H9 (cell line): ENCODE data around the gene ZNF562. TPM values are rescaled to one million over a fixed set of nuclear protein-coding genes. Genes with fewer than 3 reads are reported as not detected.

Experiments
- DNase-seq: peaks from one replicate; pipeline ENCODE4 v3.0.0-alpha.2; 2017
- H2AFZ ChIP-seq: one replicate; pipeline ENCODE4 v1.6.1; 2013; ENCODE audit warnings: mild to moderate bottlenecking, low read length, control low read depth, moderate library complexity
- H2AK5ac ChIP-seq: 2 replicates; pipeline ENCODE4 v1.6.1; 2013; ENCODE audit warnings: low read length, control low read depth, mixed read lengths; ENCODE audit not compliant: insufficient read length
- H2BK120ac ChIP-seq: one replicate; pipeline ENCODE4 v1.6.1; 2013; ENCODE audit warnings: low read depth, mild to moderate bottlenecking, low read length, control low read depth, inconsistent platforms; ENCODE audit not compliant: poor library complexity, severe bottlenecking
- H2BK12ac ChIP-seq: 2 replicates; pipeline ENCODE4 v1.6.1; 2013; ENCODE audit warnings: low read length, control low read depth, mixed read lengths, low read depth; ENCODE audit not compliant: insufficient read length
- H2BK15ac ChIP-seq: 2 replicates; pipeline ENCODE4 v1.6.1; 2013; ENCODE audit warnings: low read depth, low read length, control low read depth
- H2BK20ac ChIP-seq: one replicate; pipeline ENCODE4 v1.6.1; 2013; ENCODE audit warnings: low read depth, mild to moderate bottlenecking, low read length, control low read depth, inconsistent platforms; ENCODE audit not compliant: poor library complexity, severe bottlenecking
- H2BK5ac ChIP-seq: 2 replicates; pipeline ENCODE4 v1.6.1; 2013; ENCODE audit warnings: low read length, control low read depth, mixed read lengths; ENCODE audit not compliant: insufficient read length
- H3K14ac ChIP-seq: 2 replicates; pipeline ENCODE4 v1.6.1; 2013; ENCODE audit warnings: low read length, control low read depth; ENCODE audit not compliant: insufficient read depth
- H3K18ac ChIP-seq: 2 replicates; pipeline ENCODE4 v1.6.1; 2013; ENCODE audit warnings: low read depth, mild to moderate bottlenecking, mixed read lengths, low read length, control low read depth; ENCODE audit not compliant: insufficient read length
- H3K23ac ChIP-seq: 2 replicates; pipeline ENCODE4 v1.6.1; 2013; ENCODE audit warnings: low read length, control low read depth, mixed read lengths, low read depth; ENCODE audit not compliant: insufficient read length
- H3K23me2 ChIP-seq: 2 replicates; pipeline ENCODE4 v1.6.1; 2013; ENCODE audit warnings: low read depth, mild to moderate bottlenecking, mixed read lengths, low read length, control low read depth; ENCODE audit not compliant: insufficient read length, poor library complexity, severe bottlenecking
- H3K27ac ChIP-seq: 2 replicates; pipeline ENCODE4 v1.5.1; 2013; ENCODE audit warnings: low read length, control low read depth, mixed read lengths, low read depth; ENCODE audit not compliant: insufficient read length
- H3K27me3 ChIP-seq: 2 replicates; pipeline ENCODE4 v1.6.1; 2013; ENCODE audit warnings: low read length, control low read depth, inconsistent platforms; ENCODE audit not compliant: insufficient read depth
- H3K4ac ChIP-seq: 2 replicates; pipeline ENCODE4 v1.6.1; 2013; ENCODE audit warnings: low read depth, mild to moderate bottlenecking, control low read depth, inconsistent platforms, low read length, moderate library complexity
- H3K4me1 ChIP-seq: 2 replicates; pipeline ENCODE4 v1.6.1; 2013; ENCODE audit warnings: low read length, control low read depth, inconsistent platforms; ENCODE audit not compliant: insufficient read depth
- H3K4me2 ChIP-seq: 2 replicates; pipeline ENCODE4 v1.6.1; 2013; ENCODE audit warnings: low read length, control low read depth, mixed read lengths; ENCODE audit not compliant: insufficient read length, insufficient read depth
- H3K56ac ChIP-seq: 2 replicates; pipeline ENCODE4 v1.6.1; 2013; ENCODE audit warnings: low read depth, mild to moderate bottlenecking, mixed read lengths, low read length, control low read depth; ENCODE audit not compliant: insufficient read length
- H3K79me1 ChIP-seq: 2 replicates; pipeline ENCODE4 v1.6.1; 2013; ENCODE audit warnings: low read depth, mild to moderate bottlenecking, moderate library complexity, low read length, control low read depth, inconsistent platforms; ENCODE audit not compliant: insufficient read depth, poor library complexity, severe bottlenecking
- H3K79me2 ChIP-seq: 2 replicates; pipeline ENCODE4 v1.6.1; 2013; ENCODE audit warnings: low read length, control low read depth, inconsistent platforms; ENCODE audit not compliant: insufficient read depth
- H3K9ac ChIP-seq: 2 replicates; pipeline ENCODE4 v1.6.1; 2013; ENCODE audit warnings: low read length, control low read depth, mixed read lengths; ENCODE audit not compliant: insufficient read length; ENCODE audit errors: extremely low read depth
- H3K9me3 ChIP-seq: one replicate; pipeline ENCODE4 v1.6.1; 2013; ENCODE audit warnings: low read depth, low read length, inconsistent platforms; ENCODE audit not compliant: control insufficient read depth
- H3T11ph ChIP-seq: one replicate; pipeline ENCODE4 v1.6.1; 2013; ENCODE audit warnings: mild to moderate bottlenecking, low read length, control low read depth, inconsistent platforms
- H4K20me1 ChIP-seq: one replicate; pipeline ENCODE4 v1.6.1; 2013; ENCODE audit not compliant: control insufficient read depth, insufficient read length, insufficient read depth
- H4K5ac ChIP-seq: 2 replicates; pipeline ENCODE4 v1.6.1; 2013; ENCODE audit warnings: low read depth, mild to moderate bottlenecking, mixed read lengths, low read length, control low read depth; ENCODE audit not compliant: insufficient read length
- H4K8ac ChIP-seq: replicated peaks from 2 replicates; pipeline ENCODE4 v1.6.1; 2013; ENCODE audit warnings: low read length, control low read depth, mixed read lengths, low read depth; ENCODE audit not compliant: insufficient read length
- H4K91ac ChIP-seq: 2 replicates; pipeline ENCODE4 v1.6.1; 2013; ENCODE audit warnings: low read depth, mild to moderate bottlenecking, moderate library complexity, mixed read lengths, low read length, control low read depth; ENCODE audit not compliant: insufficient read length
- H3K27ac Mint-ChIP-seq, 3 experiments: 2 replicates in 2 of 3; 3 replicates in 1 of 3; pipeline ENCODE4 v1.8.0; 2020 to 2021; ENCODE audit warnings: mixed read lengths in 3 of 3, mild to moderate bottlenecking in 1 of 3, moderate library complexity in 1 of 3
- H3K27me3 Mint-ChIP-seq: 2 replicates; pipeline ENCODE4 v1.8.0; 2021; ENCODE audit warnings: low read depth, mild to moderate bottlenecking, moderate library complexity, mixed read lengths
- H3K36me3 Mint-ChIP-seq, 3 experiments: 2 replicates in 2 of 3; 3 replicates in 1 of 3; pipeline ENCODE4 v1.8.0; 2020 to 2021; ENCODE audit warnings: low read depth in 3 of 3, mixed read lengths in 3 of 3; ENCODE audit not compliant: insufficient read depth in 1 of 3
- H3K4me1 Mint-ChIP-seq, 2 experiments: 2 replicates each; pipeline ENCODE4 v1.8.0; 2020; ENCODE audit warnings: mixed read lengths in 2 of 2
- H3K4me3 Mint-ChIP-seq, 2 experiments: 2 replicates in 1 of 2; 3 replicates in 1 of 2; pipeline ENCODE4 v1.8.0; 2020 to 2021; ENCODE audit warnings: mild to moderate bottlenecking in 2 of 2, mixed read lengths in 2 of 2, moderate library complexity in 1 of 2
- H3K9me3 Mint-ChIP-seq, 2 experiments: 2 replicates in 1 of 2; 3 replicates in 1 of 2; pipeline ENCODE4 v1.8.0; 2020; ENCODE audit warnings: mild to moderate bottlenecking in 2 of 2, mixed read lengths in 2 of 2, moderate library complexity in 1 of 2
- CTCF ChIP-seq: fragments of 200-600 bp; sonication (generic); conservative IDR thresholded peaks from 3 replicates; pipeline ENCODE4 v1.8.0; 2021; ENCODE audit warnings: antibody characterized with exemption, mild to moderate bottlenecking
- WGBS: extraction: QIAGEN DNeasy Blood & Tissue Kit; methylation state at CpG from one replicate; pipeline ENCODE4 v1.1.7; 2013; ENCODE audit warnings: missing lambda C conversion rate, low lambda C conversion rate, mixed read lengths; ENCODE audit not compliant: insufficient read length; ENCODE audit errors: extremely low coverage; 5-methylcytosine and 5-hydroxymethylcytosine counted together
- total RNA-seq: library from RNA; stranded (reverse); gene quantifications from 2 replicates; pipeline ENCODE4 v1.2.1, GENCODE V29; 2021

The ZNF562 gene
- total RNA-seq, 1 experiment from 2014 or later, result 15.7 TPM

- Histone ChIP-seq H2BK120ac (no peak overlapping the region), H2AK5ac (no peak overlapping the region), H2BK15ac (no peak overlapping the region), H3K14ac (no peak overlapping the region), H3K4me2 (no peak overlapping the region), H3K56ac (no peak overlapping the region), H3K27me3 (no peaks in the 10 kb centered on the region), H3K23me2 (no peaks in the 10 kb centered on the region), H3K27ac (no peak overlapping the region), H3K9ac (no peak overlapping the region), H4K5ac (no peak overlapping the region), H3K18ac (no peak overlapping the region), H3K79me1 (no peaks in the 10 kb centered on the region), H3K4ac (no peak overlapping the region), H3K9me3 (no peaks in the 10 kb centered on the region), H2BK12ac (no peak overlapping the region), H3T11ph (no peak overlapping the region), H2AFZ (no peak overlapping the region), H4K91ac (no peak overlapping the region), H3K4me1 (no peaks in the 10 kb centered on the region), H3K79me2 (no peaks in the 10 kb centered on the region), H4K20me1 (no peaks in the 10 kb centered on the region), H3K23ac (no peak overlapping the region), H4K8ac (no peak overlapping the region), H2BK5ac (no peak overlapping the region), H2BK20ac (no peak overlapping the region)
- DNase-seq, result no peak
- peaks cover 0 to 3% of the 10 kb centered on the region in 2 experiments; a peak in 1 of 4 replicates for H3K4me1 Mint-ChIP-seq
- WGBS, result no CpG with 5 or more reads among the region's 1 CpG
- TF ChIP-seq CTCF, result no peak
- H3K4me3 Mint-ChIP-seq, result no peak overlapping the region
- H3K27ac Mint-ChIP-seq, result no peak overlapping the region
- H3K9me3 Mint-ChIP-seq, result peaks cover 57 to 76% of the 10 kb centered on the region in 2 experiments
- peaks cover 6 to 18% (median 6%) of the 10 kb centered on the region in 3 experiments for H3K36me3 Mint-ChIP-seq
- H3K27me3 Mint-ChIP-seq, result peaks cover 4% of the 10 kb centered on the region
These were observed 34.4 kb upstream of the ZNF562 start for GRCh38 chr19:9709305-9709704.
